Fibroblast of lung (primary cell): ENCODE data around the gene OR51B6.

Experiments
- CTCF ChIP-seq, 2 donors: IDR thresholded peaks in 1 of 2; conservative IDR thresholded peaks in 1 of 2; 1 replicate in 1 of 2; 2 replicates in 1 of 2; pipeline ENCODE4 v1.5.1; 2011 to 2012; ENCODE audit warnings: low read length in 2 of 2, control low read depth in 1 of 2, inconsistent platforms in 1 of 2, low read depth in 1 of 2, mild to moderate bottlenecking in 1 of 2
- EZH2 ChIP-seq: IDR thresholded peaks from 2 replicates; pipeline ENCODE4 v1.5.1; 2012; ENCODE audit warnings: low read length, control low read depth, mild to moderate bottlenecking; ENCODE audit errors: missing control alignments

GRCh38 chr11:5366856-5367255, 15.5 kb downstream of the OR51B6 start:
- TF ChIP-seq CTCF (conservative IDR thresholded peaks at IDR 0.05 in 1 of 2, IDR thresholded peaks at IDR 0.05 in 1 of 2; ENCODE audit: low read depth in 1 of 2, low read length in 2 of 2) (no peak), EZH2 (no peak)
